HEK293 (cell line): Measurements from ENCODE around the gene EXOC3L2.

Source experiments
- KLF16 ChIP-seq: fragments of 450-650 bp; formaldehyde crosslinking; IDR thresholded peaks from 2 replicates; pipeline ENCODE4 v1.5.1; 2017; ENCODE audit warnings: missing biosample characterization, missing genetic modification characterization
- REST ChIP-seq: fragments of 450-650 bp; formaldehyde crosslinking; IDR thresholded peaks from 2 replicates; pipeline ENCODE4 v1.5.1; 2016; ENCODE audit warnings: missing biosample characterization, missing genetic modification characterization
- YY1 ChIP-seq: fragments of 450-650 bp; formaldehyde crosslinking; IDR thresholded peaks from 2 replicates; pipeline ENCODE4 v1.5.1; 2018; ENCODE audit warnings: missing biosample characterization, missing genetic modification characterization
- ZBTB7A ChIP-seq: fragments of 450-650 bp; formaldehyde crosslinking; IDR thresholded peaks from 2 replicates; pipeline ENCODE4 v1.5.1; 2016; ENCODE audit warnings: low read depth, missing biosample characterization, missing genetic modification characterization
- ZNF155 ChIP-seq: fragments of 450-650 bp; formaldehyde crosslinking; IDR thresholded peaks from 2 replicates; pipeline ENCODE4 v1.5.1; 2016; ENCODE audit warnings: missing biosample characterization, missing genetic modification characterization
- ZNF302 ChIP-seq: fragments of 450-650 bp; formaldehyde crosslinking; IDR thresholded peaks from 2 replicates; pipeline ENCODE4 v1.5.1; 2016; ENCODE audit warnings: missing biosample characterization, missing genetic modification characterization, low read depth
- TF ChIP-seq, protein P1 (sequence below): fragments of 450-650 bp; formaldehyde crosslinking; IDR thresholded peaks from 2 replicates; pipeline ENCODE4 v1.5.1; 2016; ENCODE audit warnings: missing biosample characterization, missing genetic modification characterization

- TF ChIP-seq ZNF302 (no peak), ZNF155 (tag by site-specific recombination) (no peak), KLF16 (tag by site-specific recombination) (no peak), YY1 (tag by site-specific recombination) (no peak), REST (tag by site-specific recombination) (no peak), ZBTB7A (tag by site-specific recombination) (no peak)
- TF ChIP-seq, protein P1, sequence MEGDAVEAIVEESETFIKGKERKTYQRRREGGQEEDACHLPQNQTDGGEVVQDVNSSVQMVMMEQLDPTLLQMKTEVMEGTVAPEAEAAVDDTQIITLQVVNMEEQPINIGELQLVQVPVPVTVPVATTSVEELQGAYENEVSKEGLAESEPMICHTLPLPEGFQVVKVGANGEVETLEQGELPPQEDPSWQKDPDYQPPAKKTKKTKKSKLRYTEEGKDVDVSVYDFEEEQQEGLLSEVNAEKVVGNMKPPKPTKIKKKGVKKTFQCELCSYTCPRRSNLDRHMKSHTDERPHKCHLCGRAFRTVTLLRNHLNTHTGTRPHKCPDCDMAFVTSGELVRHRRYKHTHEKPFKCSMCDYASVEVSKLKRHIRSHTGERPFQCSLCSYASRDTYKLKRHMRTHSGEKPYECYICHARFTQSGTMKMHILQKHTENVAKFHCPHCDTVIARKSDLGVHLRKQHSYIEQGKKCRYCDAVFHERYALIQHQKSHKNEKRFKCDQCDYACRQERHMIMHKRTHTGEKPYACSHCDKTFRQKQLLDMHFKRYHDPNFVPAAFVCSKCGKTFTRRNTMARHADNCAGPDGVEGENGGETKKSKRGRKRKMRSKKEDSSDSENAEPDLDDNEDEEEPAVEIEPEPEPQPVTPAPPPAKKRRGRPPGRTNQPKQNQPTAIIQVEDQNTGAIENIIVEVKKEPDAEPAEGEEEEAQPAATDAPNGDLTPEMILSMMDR = no peak
Measured at GRCh38 chr19:45235485-45235884, 9.7 kb downstream of the EXOC3L2 start.
